ENCODE results near the gene MICALL2.

The MICALL2 gene

GRCh38 chr7:1457059-1457948 is 2.0 kb downstream of the MICALL2 start:
- peak overlapping the region in 1 of 2 experiments; percentile 77 for H3K4me3 ChIP-seq (ENCODE audit: low read depth in 1 of 2, low read length in 1 of 2)
- no peaks in the 10 kb centered on the region for H3K36me3 ChIP-seq
- TF ChIP-seq, protein P1, sequence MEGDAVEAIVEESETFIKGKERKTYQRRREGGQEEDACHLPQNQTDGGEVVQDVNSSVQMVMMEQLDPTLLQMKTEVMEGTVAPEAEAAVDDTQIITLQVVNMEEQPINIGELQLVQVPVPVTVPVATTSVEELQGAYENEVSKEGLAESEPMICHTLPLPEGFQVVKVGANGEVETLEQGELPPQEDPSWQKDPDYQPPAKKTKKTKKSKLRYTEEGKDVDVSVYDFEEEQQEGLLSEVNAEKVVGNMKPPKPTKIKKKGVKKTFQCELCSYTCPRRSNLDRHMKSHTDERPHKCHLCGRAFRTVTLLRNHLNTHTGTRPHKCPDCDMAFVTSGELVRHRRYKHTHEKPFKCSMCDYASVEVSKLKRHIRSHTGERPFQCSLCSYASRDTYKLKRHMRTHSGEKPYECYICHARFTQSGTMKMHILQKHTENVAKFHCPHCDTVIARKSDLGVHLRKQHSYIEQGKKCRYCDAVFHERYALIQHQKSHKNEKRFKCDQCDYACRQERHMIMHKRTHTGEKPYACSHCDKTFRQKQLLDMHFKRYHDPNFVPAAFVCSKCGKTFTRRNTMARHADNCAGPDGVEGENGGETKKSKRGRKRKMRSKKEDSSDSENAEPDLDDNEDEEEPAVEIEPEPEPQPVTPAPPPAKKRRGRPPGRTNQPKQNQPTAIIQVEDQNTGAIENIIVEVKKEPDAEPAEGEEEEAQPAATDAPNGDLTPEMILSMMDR (IDR thresholded peaks at IDR 0.05): no peak
- H3K27ac ChIP-seq: no peak overlapping the region
- peaks cover 50 to 56% of the 10 kb centered on the region in 2 experiments for H3K4me1 ChIP-seq (ENCODE audit: control insufficient read depth in 1 of 2, insufficient read depth in 1 of 2, low read depth in 1 of 2, low read length in 1 of 2)
- H3K27me3 ChIP-seq: no peaks in the 10 kb centered on the region
- no peaks in the 10 kb centered on the region for H3K9me3 ChIP-seq

- Histone ChIP-seq H3K9me3 (no peaks in the 10 kb centered on the region), H3K4me3 (ENCODE audit: low read depth in 1 of 2, low read length in 1 of 2) (no peak overlapping the region), H3K4me1 (ENCODE audit: control insufficient read depth in 1 of 2, insufficient read depth in 1 of 2, low read depth in 1 of 2, low read length in 1 of 2) (peaks cover 46 to 49% of the 10 kb centered on the region in 2 experiments), H3K27me3 (no peaks in the 10 kb centered on the region), H3K36me3 (no peaks in the 10 kb centered on the region), H3K27ac (peak overlapping the region; percentile 22)
- TF ChIP-seq, protein P1 (IDR thresholded peaks at IDR 0.05): no peak
Observed at GRCh38 chr7:1455955-1456354, 3.3 kb downstream of the MICALL2 start.

DNA sequence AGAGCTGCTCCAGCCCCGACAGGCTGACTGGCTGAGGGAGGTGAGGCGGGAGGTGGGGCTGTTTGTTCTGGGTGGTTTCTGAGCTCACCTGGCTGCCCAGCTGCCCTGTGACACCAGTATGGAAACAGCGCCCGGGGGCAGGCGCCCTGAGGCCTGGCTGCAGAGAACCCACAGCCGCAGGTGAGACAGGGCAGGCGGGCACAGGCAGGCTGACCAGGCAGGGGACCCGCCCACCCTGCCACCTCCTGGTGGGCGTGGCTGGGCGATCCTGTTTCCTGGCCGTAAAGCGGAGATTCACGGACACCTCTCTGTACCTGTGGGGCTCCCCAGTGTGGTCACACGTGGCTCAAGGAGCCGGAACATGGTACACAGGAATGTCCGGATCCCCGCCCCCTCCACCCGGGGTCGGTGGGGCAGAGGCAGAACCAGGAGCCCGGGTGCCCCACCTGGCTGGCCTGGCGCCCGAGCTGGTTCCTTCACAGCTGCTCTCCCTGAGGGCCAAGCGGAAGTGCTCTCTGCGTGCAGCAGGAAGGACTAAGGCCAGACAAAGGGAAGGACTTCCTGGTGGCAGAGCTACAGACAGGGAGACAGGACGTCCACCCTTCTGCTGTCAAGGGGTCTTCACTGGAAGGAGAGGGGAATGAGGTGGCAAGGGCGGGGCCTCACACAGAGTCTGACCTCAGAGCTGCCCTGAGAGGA is 3.9 kb downstream of the MICALL2 start:
- peaks cover 40 to 43% of the 10 kb centered on the region in 2 experiments for H3K4me1 ChIP-seq (ENCODE audit: control insufficient read depth in 1 of 2, insufficient read depth in 1 of 2, low read depth in 1 of 2, low read length in 1 of 2)
- peak overlapping the region; percentile 22 for H3K27ac ChIP-seq

GRCh38 chr7:1454542-1454941 is 4.7 kb downstream of the MICALL2 start:
- TF ChIP-seq, protein P1 (IDR thresholded peaks at IDR 0.05): no peak
- H3K36me3 ChIP-seq: peaks cover 8% of the 10 kb centered on the region
- peaks cover 34 to 35% of the 10 kb centered on the region in 2 experiments for H3K4me1 ChIP-seq (ENCODE audit: control insufficient read depth in 1 of 2, insufficient read depth in 1 of 2, low read depth in 1 of 2, low read length in 1 of 2)
- H3K4me3 ChIP-seq (ENCODE audit: low read depth in 1 of 2, low read length in 1 of 2): no peak overlapping the region
- H3K27me3 ChIP-seq: no peaks in the 10 kb centered on the region
- H3K27ac ChIP-seq: no peak overlapping the region
- no peaks in the 10 kb centered on the region for H3K9me3 ChIP-seq

More for the DNA sequence above, 3.9 kb downstream of the MICALL2 start:
- TF ChIP-seq, protein P1 (IDR thresholded peaks at IDR 0.05): no peak
- Histone ChIP-seq H3K9me3 (no peaks in the 10 kb centered on the region), H3K36me3 (no peaks in the 10 kb centered on the region), H3K4me3 (ENCODE audit: low read depth in 1 of 2, low read length in 1 of 2) (no peak overlapping the region), H3K27me3 (no peaks in the 10 kb centered on the region)

DNA sequence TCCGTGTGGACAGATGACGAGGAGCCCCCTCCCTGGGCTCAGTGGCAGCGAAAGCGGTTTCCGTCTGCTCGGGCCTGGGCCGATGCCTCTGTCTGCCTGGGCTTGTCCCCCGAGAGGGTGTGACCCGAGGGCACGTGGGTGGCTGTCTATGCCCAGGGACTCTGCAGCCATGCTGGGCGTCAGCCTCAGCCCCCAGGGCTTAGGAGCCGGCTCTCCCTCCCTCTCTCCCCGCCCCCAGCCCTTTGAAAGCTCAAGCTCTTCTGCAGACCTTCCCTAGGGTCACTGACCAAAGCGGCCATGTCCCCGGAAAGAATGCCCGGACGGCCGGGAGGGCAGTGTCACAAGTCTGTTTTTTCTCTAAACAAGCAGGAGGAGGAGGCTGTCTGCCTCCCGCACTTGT is 7.1 kb downstream of the MICALL2 start:
- peaks cover 14 to 16% of the 10 kb centered on the region in 2 experiments for H3K4me1 ChIP-seq (ENCODE audit: control insufficient read depth in 1 of 2, insufficient read depth in 1 of 2, low read depth in 1 of 2, low read length in 1 of 2)
- no peaks in the 10 kb centered on the region for H3K9me3 ChIP-seq
- no peak overlapping the region for H3K27ac ChIP-seq
- no peaks in the 10 kb centered on the region for H3K27me3 ChIP-seq
- H3K36me3 ChIP-seq: peaks cover 15% of the 10 kb centered on the region
- no peak overlapping the region for H3K4me3 ChIP-seq (ENCODE audit: low read depth in 1 of 2, low read length in 1 of 2)
- TF ChIP-seq, protein P1 (IDR thresholded peaks at IDR 0.05): no peak
